K562 (cell line): ENCODE data around the gene CDR2L. TPM values are rescaled to one million over a fixed set of nuclear protein-coding genes. Genes with fewer than 3 reads are reported as not detected.
A peak's percentile ranks its signal among the peaks of the same experiment; 100 is the strongest.

Source experiments
- DDX20 ChIP-seq: fragments of 450-650 bp; IDR thresholded peaks from 2 replicates; pipeline ENCODE4 v1.6.1; 2016; ENCODE audit warnings: missing genetic modification characterization, low read depth, mild to moderate bottlenecking, missing compliant biosample characterization, moderate library complexity
- HDAC8 ChIP-seq: fragments of 450-650 bp; IDR thresholded peaks from 2 replicates; pipeline ENCODE4 v1.6.1; 2016; ENCODE audit warnings: mild to moderate bottlenecking, missing genetic modification characterization, moderate library complexity, missing compliant biosample characterization
- HSF4 ChIP-seq: fragments of 250-450 bp; sonication (Bioruptor Pico); IDR thresholded peaks from 2 replicates; pipeline ENCODE4 v2.1.2; 2022; ENCODE audit warnings: mild to moderate bottlenecking, moderate library complexity, borderline replicate concordance
- KLF10 ChIP-seq: fragments of 250-450 bp; sonication (Bioruptor Pico); IDR thresholded peaks from 2 replicates; pipeline ENCODE4 v1.6.1; 2021; ENCODE audit warnings: matching md5 sums
- NFIX ChIP-seq: fragments of 250-450 bp; sonication (Bioruptor Pico); IDR thresholded peaks from 2 replicates; pipeline ENCODE4 v1.4.0; 2020; ENCODE audit warnings: low read depth, mild to moderate bottlenecking, moderate library complexity
- PHF21A ChIP-seq: fragments of 450-650 bp; IDR thresholded peaks from 2 replicates; pipeline ENCODE4 v1.6.1; 2017; ENCODE audit warnings: low read depth, borderline replicate concordance
- RCOR1 ChIP-seq, 2 experiments: IDR thresholded peaks; 2 replicates each; pipeline ENCODE4 v1.6.1; 2012; ENCODE audit warnings: low read depth in 2 of 2, low read length in 2 of 2, borderline replicate concordance in 1 of 2, improper control_type of control experiment in 1 of 2
- TCFL5 ChIP-seq: fragments of 250-450 bp; sonication (Bioruptor Pico); conservative IDR thresholded peaks from 2 replicates; pipeline ENCODE4 v1.6.1; 2021; ENCODE audit warnings: mild to moderate bottlenecking, moderate library complexity, matching md5 sums
- ZNF3 ChIP-seq: fragments of 250-450 bp; sonication (Bioruptor Pico); IDR thresholded peaks from 2 replicates; pipeline ENCODE4 v1.5.0; 2021; ENCODE audit warnings: mild to moderate bottlenecking, moderate library complexity
- polyA plus RNA-seq, 8 experiments: library from polyadenylated mRNA; depleted of rRNA in 4 of 8; stranded (reverse) in 5 of 8; unstranded in 3 of 8; fragments of >200 nt; fragmentation: Nextera tagmentation in 2 of 8; fragmentation: Illumina TruSeq in 1 of 8; extraction: Ambion mirVana in 2 of 8; extraction: Trizol in 1 of 8; gene quantifications; 2 replicates each; pipeline versions ENCODE4 v1.2.1 to v1.2.3, GENCODE V29; 2011 to 2014; ENCODE audit warnings: inconsistent platforms in 1 of 8, missing spikeins in 1 of 8
- total RNA-seq, 7 experiments: library from RNA; depleted of rRNA in 6 of 7; stranded (reverse); fragments of >200 nt in 6 of 7; fragmentation: Illumina TruSeq in 2 of 7; extraction: Trizol in 2 of 7; gene quantifications; 2 replicates each; pipeline versions ENCODE4 v1.2.1 to v1.2.3, GENCODE V29; 2011 to 2021; ENCODE audit warnings: low replicate concordance in 1 of 7
- TF ChIP-seq, protein P1 (sequence below), 2 experiments: fragments of 450-650 bp; formaldehyde crosslinking in 1 of 2; IDR thresholded peaks; 2 replicates each; pipeline versions ENCODE4 v1.4.0 to v1.6.1; 2014 to 2020; ENCODE audit warnings: mild to moderate bottlenecking in 2 of 2, borderline replicate concordance in 1 of 2, low read depth in 1 of 2
- TF ChIP-seq, protein P2 (sequence below), 2 experiments: IDR thresholded peaks in 1 of 2; conservative IDR thresholded peaks in 1 of 2; 2 replicates each; pipeline ENCODE4 v1.6.1; 2016; ENCODE audit warnings: low read depth in 2 of 2, mild to moderate bottlenecking in 1 of 2, missing compliant biosample characterization in 1 of 2, missing genetic modification characterization in 1 of 2, moderate library complexity in 1 of 2
- TF ChIP-seq, protein P3 (sequence below): fragments of 250-450 bp; sonication (Bioruptor Pico); IDR thresholded peaks from 2 replicates; pipeline ENCODE4 v1.5.0; 2021; ENCODE audit warnings: mild to moderate bottlenecking, moderate library complexity

Gene CDR2L
- total and polyA plus RNA-seq, 9 of the 15 experiments (the other 6 are each of a cell fraction or from before 2014, with no cell fraction given), result 2.7 to 16.0 (median 7.3) TPM

DNA sequence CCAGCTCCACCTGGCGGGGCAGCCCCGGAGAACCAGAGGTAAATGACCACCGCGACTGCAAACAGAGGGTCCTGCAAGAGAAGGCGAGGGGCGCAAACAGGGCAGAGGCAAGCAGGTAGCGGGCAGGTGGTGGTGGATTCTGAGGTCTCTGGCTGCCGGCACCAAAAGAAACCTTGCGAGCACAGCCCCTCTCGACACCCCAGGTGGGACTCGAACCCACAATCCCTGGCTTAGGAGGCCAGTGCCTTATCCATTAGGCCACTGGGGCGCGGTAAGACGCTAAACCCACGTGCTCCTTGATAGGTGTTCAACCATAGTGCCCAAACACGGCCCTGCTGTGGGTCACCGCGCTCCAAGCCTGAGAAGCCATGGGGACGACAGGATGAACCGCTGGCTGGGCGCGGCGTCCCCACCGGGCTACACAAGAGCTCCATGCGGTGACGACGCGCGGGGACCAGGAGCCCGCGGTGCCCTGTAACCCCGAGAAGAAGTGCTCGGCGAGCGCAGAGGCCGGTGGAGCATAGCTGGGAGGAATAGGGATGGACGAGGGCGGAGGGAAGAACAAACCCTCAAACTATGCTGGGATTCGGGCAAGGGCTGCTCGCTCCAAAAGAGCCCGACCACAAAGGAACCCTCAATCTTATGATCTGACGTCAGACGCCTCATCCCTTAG lies 46.9 kb downstream of the CDR2L start (continued):
- TF ChIP-seq HSF4 (CRISPR knock-in tag), result no peak
- TF ChIP-seq RCOR1 (IDR thresholded peaks at IDR 0.05; ENCODE audit: borderline replicate concordance in 1 of 2, low read depth in 2 of 2, low read length in 2 of 2), result peak in 1 of 2 experiments; percentile 70; a peak in 3 of 4 replicates
- TF ChIP-seq ZNF3, result no peak
- no peak for TF ChIP-seq KLF10 (CRISPR knock-in tag)
- no peak for TF ChIP-seq PHF21A
- no peak for TF ChIP-seq NFIX (CRISPR knock-in tag)
- TF ChIP-seq, protein P1, sequence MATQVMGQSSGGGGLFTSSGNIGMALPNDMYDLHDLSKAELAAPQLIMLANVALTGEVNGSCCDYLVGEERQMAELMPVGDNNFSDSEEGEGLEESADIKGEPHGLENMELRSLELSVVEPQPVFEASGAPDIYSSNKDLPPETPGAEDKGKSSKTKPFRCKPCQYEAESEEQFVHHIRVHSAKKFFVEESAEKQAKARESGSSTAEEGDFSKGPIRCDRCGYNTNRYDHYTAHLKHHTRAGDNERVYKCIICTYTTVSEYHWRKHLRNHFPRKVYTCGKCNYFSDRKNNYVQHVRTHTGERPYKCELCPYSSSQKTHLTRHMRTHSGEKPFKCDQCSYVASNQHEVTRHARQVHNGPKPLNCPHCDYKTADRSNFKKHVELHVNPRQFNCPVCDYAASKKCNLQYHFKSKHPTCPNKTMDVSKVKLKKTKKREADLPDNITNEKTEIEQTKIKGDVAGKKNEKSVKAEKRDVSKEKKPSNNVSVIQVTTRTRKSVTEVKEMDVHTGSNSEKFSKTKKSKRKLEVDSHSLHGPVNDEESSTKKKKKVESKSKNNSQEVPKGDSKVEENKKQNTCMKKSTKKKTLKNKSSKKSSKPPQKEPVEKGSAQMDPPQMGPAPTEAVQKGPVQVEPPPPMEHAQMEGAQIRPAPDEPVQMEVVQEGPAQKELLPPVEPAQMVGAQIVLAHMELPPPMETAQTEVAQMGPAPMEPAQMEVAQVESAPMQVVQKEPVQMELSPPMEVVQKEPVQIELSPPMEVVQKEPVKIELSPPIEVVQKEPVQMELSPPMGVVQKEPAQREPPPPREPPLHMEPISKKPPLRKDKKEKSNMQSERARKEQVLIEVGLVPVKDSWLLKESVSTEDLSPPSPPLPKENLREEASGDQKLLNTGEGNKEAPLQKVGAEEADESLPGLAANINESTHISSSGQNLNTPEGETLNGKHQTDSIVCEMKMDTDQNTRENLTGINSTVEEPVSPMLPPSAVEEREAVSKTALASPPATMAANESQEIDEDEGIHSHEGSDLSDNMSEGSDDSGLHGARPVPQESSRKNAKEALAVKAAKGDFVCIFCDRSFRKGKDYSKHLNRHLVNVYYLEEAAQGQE (IDR thresholded peaks at IDR 0.05; ENCODE audit: borderline replicate concordance), result peak; percentile 9; the same call in 1 of the 2 replicates
- TF ChIP-seq, protein P1 (CRISPR knock-in tag; IDR thresholded peaks at IDR 0.05; ENCODE audit: low read depth), result no peak
- TF ChIP-seq, protein P2, sequence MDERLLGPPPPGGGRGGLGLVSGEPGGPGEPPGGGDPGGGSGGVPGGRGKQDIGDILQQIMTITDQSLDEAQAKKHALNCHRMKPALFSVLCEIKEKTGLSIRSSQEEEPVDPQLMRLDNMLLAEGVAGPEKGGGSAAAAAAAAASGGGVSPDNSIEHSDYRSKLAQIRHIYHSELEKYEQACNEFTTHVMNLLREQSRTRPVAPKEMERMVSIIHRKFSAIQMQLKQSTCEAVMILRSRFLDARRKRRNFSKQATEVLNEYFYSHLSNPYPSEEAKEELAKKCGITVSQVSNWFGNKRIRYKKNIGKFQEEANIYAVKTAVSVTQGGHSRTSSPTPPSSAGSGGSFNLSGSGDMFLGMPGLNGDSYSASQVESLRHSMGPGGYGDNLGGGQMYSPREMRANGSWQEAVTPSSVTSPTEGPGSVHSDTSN (CRISPR knock-in tag; IDR thresholded peaks at IDR 0.05; ENCODE audit: low read depth), result no peak
- TF ChIP-seq, protein P2 (tag; conservative IDR thresholded peaks at IDR 0.05; ENCODE audit: low read depth), result no peak
- no peak for TF ChIP-seq TCFL5 (CRISPR knock-in tag)
- TF ChIP-seq, protein P3, sequence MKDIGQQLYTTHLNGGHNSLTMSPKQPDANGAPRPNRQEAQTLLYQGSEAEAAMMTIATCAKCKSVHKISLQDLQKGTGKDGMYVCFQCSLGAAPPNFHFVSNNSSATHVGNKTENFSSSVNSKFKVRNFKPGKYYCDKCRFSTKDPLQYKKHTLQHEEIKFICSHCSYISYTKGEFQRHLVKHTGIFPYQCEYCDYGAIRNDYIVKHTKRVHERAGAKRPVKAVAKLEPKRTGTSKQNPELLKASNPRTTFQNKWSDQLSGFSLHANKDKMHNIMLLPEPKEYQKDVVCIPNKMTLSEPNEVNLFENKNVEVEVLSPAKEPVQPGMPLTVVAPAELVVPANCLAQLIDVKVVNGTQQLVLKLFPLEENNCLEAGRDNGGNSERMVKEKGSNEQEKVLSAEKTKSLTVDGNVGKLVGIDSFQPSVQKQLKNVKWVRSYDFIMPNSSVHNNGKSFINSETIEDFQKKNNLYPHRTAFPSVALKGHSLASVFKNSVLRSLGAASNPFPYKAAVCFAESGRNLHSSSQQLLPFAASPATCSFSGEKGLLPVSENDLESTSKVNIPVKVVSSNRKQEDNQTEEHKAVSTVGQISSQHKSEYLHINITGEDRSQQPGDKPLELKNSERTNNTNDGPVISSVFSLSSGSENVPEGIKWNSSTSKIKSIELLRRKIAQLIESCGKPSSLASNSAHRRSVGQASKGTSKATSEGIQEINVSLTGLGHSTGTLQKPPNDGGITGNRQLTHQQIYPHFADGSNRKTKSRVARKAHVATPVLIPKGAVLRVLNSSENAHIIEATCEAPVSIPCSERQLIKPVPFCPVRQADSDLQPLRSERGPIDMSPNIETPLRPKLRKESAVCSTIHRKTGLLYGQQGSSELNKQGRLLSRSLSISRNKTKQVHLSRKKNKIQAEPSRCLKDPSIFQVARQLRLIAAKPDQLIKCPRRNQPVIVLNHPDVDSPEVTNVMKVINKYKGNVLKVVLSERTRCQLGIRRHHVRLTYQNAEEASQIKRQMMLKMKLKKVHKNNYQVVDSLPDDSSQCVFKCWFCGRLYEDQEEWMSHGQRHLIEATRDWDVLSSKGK (CRISPR knock-in tag), result no peak
- no peak for TF ChIP-seq HDAC8
- TF ChIP-seq DDX20 (tag), result no peak
